Tibial nerve (tissue), 4 donors: ENCODE results near the gene ZNF521. TPM values are rescaled to one million over a fixed set of nuclear protein-coding genes. Genes with fewer than 3 reads are reported as not detected.

Experiments
- DNase-seq, 2 donors: peaks; one replicate each; pipeline ENCODE4 v3.0.0-alpha.2; 2019; ENCODE audit warnings: low spot score in 2 of 2
- H3K27ac ChIP-seq, 4 donors: fragments of 200-600 bp; sonication (generic) in 3 of 4; one replicate each; pipeline ENCODE4 v1.5.1; 2017 to 2019; ENCODE audit warnings: mild to moderate bottlenecking in 1 of 4
- H3K27me3 ChIP-seq, 2 donors: fragments of 200-600 bp; sonication (generic) in 1 of 2; one replicate each; pipeline versions ENCODE4 v1.5.1 to v1.6.0; 2017 to 2019
- H3K36me3 ChIP-seq, 3 donors: fragments of 200-600 bp; sonication (generic); one replicate each; pipeline ENCODE4 v1.5.1; 2018 to 2019
- H3K4me1 ChIP-seq, 4 donors: fragments of 200-600 bp; sonication (generic) in 3 of 4; one replicate each; pipeline ENCODE4 v1.5.1; 2017 to 2019
- H3K4me3 ChIP-seq, 4 donors: fragments of 200-600 bp; sonication (generic) in 3 of 4; one replicate each; pipeline ENCODE4 v1.5.1; 2017 to 2019; ENCODE audit warnings: mild to moderate bottlenecking in 1 of 4, moderate library complexity in 1 of 4
- H3K9me3 ChIP-seq, 4 donors: fragments of 200-600 bp; sonication (generic) in 3 of 4; one replicate each; pipeline ENCODE4 v1.5.1; 2017 to 2019
- EP300 ChIP-seq, 2 donors: sonication (generic); formaldehyde crosslinking; IDR thresholded peaks; one replicate each; pipeline ENCODE4 v1.6.1; 2017; ENCODE audit warnings: antibody characterized with exemption in 2 of 2, mild to moderate bottlenecking in 1 of 2
- POLR2A ChIP-seq, 2 donors: fragments of 450-650 bp; IDR thresholded peaks; one replicate each; pipeline ENCODE4 v1.6.1; 2017; ENCODE audit warnings: antibody characterized with exemption in 2 of 2, mild to moderate bottlenecking in 2 of 2, moderate library complexity in 2 of 2
- WGBS, 2 donors: methylation state at CpG; one replicate each; pipeline ENCODE4 v1.1.5; 2018; 5-methylcytosine and 5-hydroxymethylcytosine counted together
- total RNA-seq, 4 donors: library from RNA; depleted of rRNA; stranded (reverse); fragments of >200 nt; gene quantifications; one replicate each; pipeline ENCODE4 v1.1.0, GENCODE V29; 2016
- TF ChIP-seq, protein P1 (sequence below), 5 experiments: fragments of 200-600 bp in 3 of 5; fragments of 450-650 bp in 2 of 5; sonication (generic) in 3 of 5; IDR thresholded peaks; one replicate each; pipeline ENCODE4 v1.5.1; 2016 to 2019; ENCODE audit warnings: antibody characterized with exemption in 5 of 5, mild to moderate bottlenecking in 3 of 5, moderate library complexity in 2 of 5

The ZNF521 gene
- total RNA-seq, 4 donors from 2014 or later = 32.7 to 66.3 (median 43.4) TPM

DNA sequence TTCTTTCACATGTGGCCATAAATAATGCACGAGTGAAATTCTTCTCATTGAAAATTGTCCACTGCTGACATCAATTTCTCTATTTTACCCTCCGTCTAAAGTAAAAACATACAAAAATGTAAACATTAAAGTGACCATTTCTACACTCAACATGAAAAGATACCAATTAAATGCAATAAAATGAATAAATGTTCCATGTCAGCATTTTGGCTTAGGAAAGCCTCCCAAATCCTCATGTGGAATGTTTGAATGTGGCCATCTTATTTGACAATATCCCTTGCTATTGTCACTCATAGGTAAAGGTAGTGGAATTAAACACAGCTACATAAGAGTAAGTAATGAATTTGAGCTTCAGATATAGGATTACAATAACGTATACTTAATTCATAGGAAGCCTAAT is 60.8 kb downstream of the ZNF521 start:
- 96 to 97% methylated on average over 3 of the region's 3 CpGs for WGBS, 2 donors
- no peak overlapping the region for H3K27ac ChIP-seq

GRCh38 chr18:25289001-25289631 is 62.9 kb downstream of the ZNF521 start:
- Histone ChIP-seq H3K27ac (peak overlapping the region in 2 of 4 donors; percentile 38 to 51), H3K4me1 (peaks cover 0 to 56% (median 1%) of the 10 kb centered on the region in 4 donors), H3K27me3 (no peaks in the 10 kb centered on the region), H3K9me3 (no peaks in the 10 kb centered on the region), H3K36me3 (no peaks in the 10 kb centered on the region), H3K4me3 (no peak overlapping the region)
- no peak for TF ChIP-seq POLR2A (IDR thresholded peaks at IDR 0.05)
- peak in 1 of 2 donors; percentile 35 for TF ChIP-seq EP300 (IDR thresholded peaks at IDR 0.05)
- TF ChIP-seq, protein P1, sequence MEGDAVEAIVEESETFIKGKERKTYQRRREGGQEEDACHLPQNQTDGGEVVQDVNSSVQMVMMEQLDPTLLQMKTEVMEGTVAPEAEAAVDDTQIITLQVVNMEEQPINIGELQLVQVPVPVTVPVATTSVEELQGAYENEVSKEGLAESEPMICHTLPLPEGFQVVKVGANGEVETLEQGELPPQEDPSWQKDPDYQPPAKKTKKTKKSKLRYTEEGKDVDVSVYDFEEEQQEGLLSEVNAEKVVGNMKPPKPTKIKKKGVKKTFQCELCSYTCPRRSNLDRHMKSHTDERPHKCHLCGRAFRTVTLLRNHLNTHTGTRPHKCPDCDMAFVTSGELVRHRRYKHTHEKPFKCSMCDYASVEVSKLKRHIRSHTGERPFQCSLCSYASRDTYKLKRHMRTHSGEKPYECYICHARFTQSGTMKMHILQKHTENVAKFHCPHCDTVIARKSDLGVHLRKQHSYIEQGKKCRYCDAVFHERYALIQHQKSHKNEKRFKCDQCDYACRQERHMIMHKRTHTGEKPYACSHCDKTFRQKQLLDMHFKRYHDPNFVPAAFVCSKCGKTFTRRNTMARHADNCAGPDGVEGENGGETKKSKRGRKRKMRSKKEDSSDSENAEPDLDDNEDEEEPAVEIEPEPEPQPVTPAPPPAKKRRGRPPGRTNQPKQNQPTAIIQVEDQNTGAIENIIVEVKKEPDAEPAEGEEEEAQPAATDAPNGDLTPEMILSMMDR (IDR thresholded peaks at IDR 0.05) = no peak
- peak in 1 of 2 donors; percentile 43 for DNase-seq
- 21 to 31% methylated on average over 9 of the region's 9 CpGs for WGBS, 2 donors

More for the DNA sequence above, 60.8 kb downstream of the ZNF521 start:
- TF ChIP-seq POLR2A (IDR thresholded peaks at IDR 0.05) = no peak
- TF ChIP-seq, protein P1 (IDR thresholded peaks at IDR 0.05) = no peak
- TF ChIP-seq EP300 (IDR thresholded peaks at IDR 0.05) = no peak
- H3K4me3 ChIP-seq = no peak overlapping the region
- peaks cover 0 to 37% (median 1%) of the 10 kb centered on the region in 4 donors for H3K4me1 ChIP-seq
- DNase-seq = no peak
- no peaks in the 10 kb centered on the region for H3K9me3 ChIP-seq
- H3K27me3 ChIP-seq = no peaks in the 10 kb centered on the region
- no peaks in the 10 kb centered on the region for H3K36me3 ChIP-seq

DNA sequence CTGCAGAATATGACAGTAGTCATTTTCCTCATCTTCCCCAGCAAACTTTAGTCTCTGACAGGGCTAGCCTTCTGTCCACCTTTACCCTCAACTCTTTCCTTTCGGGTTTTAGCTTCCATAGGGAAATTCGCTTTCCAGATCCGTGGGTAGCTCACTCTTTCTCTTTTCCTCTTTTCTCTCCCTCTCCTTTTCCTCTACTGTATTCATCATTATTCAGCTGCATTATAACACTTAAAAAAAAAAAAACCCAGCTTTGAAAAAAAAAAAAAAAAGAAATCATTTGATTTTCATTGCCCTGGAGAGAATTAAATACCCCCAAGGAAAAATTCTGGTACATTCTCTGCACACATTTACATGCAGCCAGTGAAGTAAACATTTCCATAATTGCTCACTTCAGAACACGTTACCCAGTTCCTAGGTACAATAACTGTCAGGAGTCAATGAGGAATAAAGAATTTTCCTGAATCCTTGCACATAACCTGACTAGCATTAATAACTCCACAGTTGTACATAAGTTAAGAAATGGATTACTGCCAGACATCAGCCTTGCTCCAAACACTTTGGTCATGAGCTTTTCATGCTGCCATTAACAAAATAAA is 63.5 kb downstream of the ZNF521 start:
- Histone ChIP-seq H3K4me1 (peaks cover 0 to 60% (median 1%) of the 10 kb centered on the region in 4 donors), H3K27me3 (no peaks in the 10 kb centered on the region), H3K36me3 (no peaks in the 10 kb centered on the region), H3K9me3 (no peaks in the 10 kb centered on the region), H3K27ac (peak overlapping the region in 2 of 4 donors; percentile 32 to 51), H3K4me3 (no peak overlapping the region)
- WGBS, 2 donors = 67 to 70% methylated on average over 4 of the region's 4 CpGs
- DNase-seq = no peak
- TF ChIP-seq POLR2A (IDR thresholded peaks at IDR 0.05) (no peak), EP300 (IDR thresholded peaks at IDR 0.05) (no peak)
- TF ChIP-seq, protein P1 (IDR thresholded peaks at IDR 0.05) = no peak

DNA sequence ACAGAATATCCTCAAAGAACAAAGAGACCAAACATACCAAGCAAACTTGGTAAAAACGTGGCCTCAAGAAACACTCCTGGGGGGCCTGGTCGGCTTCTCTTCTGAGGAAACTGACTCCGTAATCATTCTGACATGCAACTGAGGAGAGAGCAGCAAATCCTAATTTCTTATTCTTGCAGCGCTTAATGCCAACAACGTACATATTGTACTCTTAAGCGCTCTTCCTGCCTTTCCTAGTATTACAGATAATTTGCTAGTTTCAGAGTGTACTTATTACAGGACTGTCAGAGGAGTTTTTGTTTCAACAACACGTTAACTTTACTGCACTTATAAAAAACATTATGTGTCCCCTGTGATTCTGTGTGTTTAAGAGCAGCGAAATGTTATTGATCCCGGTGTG is 64.9 kb downstream of the ZNF521 start:
- Histone ChIP-seq H3K9me3 (no peaks in the 10 kb centered on the region), H3K36me3 (no peaks in the 10 kb centered on the region), H3K27me3 (no peaks in the 10 kb centered on the region), H3K27ac (peak overlapping the region in 2 of 4 donors; percentile 29 to 30), H3K4me3 (no peak overlapping the region), H3K4me1 (peaks cover 0 to 73% (median 1%) of the 10 kb centered on the region in 4 donors)
- no peak for DNase-seq
- TF ChIP-seq POLR2A (IDR thresholded peaks at IDR 0.05) (no peak), EP300 (IDR thresholded peaks at IDR 0.05) (no peak)
- TF ChIP-seq, protein P1 (IDR thresholded peaks at IDR 0.05) = no peak
- WGBS, 2 donors = 72 to 74% methylated on average over 9 of the region's 9 CpGs

- H3K4me3 ChIP-seq = no peak overlapping the region
- H3K27ac ChIP-seq = peak overlapping the region in 2 of 4 donors; percentile 9 to 48
- H3K4me1 ChIP-seq = peaks cover 0 to 74% (median 1%) of the 10 kb centered on the region in 4 donors
- 48 to 53% methylated on average over 10 of the region's 10 CpGs for WGBS, 2 donors
- no peaks in the 10 kb centered on the region for H3K9me3 ChIP-seq
- no peaks in the 10 kb centered on the region for H3K27me3 ChIP-seq
- peak in 1 of 2 donors; percentile 43 for DNase-seq
- no peaks in the 10 kb centered on the region for H3K36me3 ChIP-seq
- TF ChIP-seq EP300 (IDR thresholded peaks at IDR 0.05) (peak in 1 of 2 donors; percentile 48), POLR2A (IDR thresholded peaks at IDR 0.05) (no peak)
- TF ChIP-seq, protein P1 (IDR thresholded peaks at IDR 0.05) = no peak
Measured at GRCh38 chr18:25284861-25285550, 67.0 kb downstream of the ZNF521 start.
